HT-29 (cell line): ENCODE data around the gene LRRC61. TPM values are rescaled to one million over a fixed set of nuclear protein-coding genes. Genes with fewer than 3 reads are reported as not detected.
"Not testable (repeated sequence)": the region's sequence is repeated elsewhere in the genome, so short reads cannot be mapped to it uniquely, and the experiment has no call there.

Experiments
- DNase-seq: peaks from one replicate; pipeline ENCODE4 v3.0.0-alpha.2; 2015; ENCODE audit warnings: low spot score
- total RNA-seq: library from RNA; depleted of rRNA; stranded (reverse); fragments of >200 nt; shearing (Covaris generic); gene quantifications from 2 replicates; pipeline ENCODE4 v1.2.3, GENCODE V29; 2014; rRNA removed

Gene LRRC61
- total RNA-seq, 1 experiment from 2014 or later: 76.1 TPM

DNA sequence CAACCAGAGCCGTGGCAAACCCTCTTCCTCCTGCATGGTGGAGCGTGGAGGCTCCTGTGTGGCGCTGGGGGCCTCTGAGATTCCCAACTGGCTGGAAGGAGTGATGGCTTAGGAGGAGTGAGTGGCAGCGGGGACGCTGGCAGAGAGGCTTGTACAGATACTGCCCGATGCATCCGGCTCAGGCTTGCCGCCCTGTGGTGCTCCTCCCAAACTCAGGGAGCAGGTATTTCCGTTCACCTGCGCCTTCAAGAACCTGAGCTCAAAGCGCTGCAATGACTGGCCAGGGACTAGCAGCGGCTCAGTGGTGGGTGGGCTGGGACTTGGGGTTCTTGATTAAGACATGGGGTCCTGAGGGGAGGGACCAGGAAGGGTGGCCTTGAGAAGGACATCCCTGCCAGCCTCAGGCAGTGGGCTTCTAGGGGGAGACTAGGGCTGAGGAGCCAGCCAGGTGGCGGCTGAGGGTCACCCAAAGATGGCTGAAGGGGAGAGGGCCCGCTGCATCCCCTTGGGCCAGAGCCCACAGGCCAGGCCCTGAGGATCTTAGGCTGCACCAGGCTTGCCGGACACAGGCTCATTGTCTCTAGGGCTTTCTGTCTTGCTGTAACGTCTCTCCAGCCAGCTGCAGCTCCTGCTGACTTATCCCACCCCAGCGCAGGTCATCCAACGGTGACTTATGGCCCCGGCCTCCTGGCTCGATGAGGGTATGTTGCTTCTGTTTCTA lies 59.1 kb downstream of the LRRC61 start:
- DNase-seq: peak; percentile 68

DNA sequence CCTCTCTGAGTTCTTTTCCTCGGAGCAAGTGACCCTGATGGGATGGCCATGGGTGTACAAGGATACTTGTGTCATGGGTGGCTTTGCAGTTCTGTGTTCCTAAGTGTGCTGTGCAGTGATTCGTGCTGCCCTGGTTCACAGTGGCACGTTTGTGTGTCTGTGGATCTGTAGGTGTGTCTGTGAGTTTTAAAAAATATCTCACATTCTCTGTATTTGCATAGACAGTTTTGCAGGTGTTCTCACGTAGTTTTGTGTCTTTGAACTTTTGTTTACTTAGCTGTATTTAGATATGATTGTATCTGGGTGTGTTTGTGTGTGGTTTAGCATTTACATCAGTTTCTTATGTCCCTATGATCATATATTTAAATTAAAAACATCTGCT lies 59.7 kb downstream of the LRRC61 start:
- DNase-seq: no peak

DNA sequence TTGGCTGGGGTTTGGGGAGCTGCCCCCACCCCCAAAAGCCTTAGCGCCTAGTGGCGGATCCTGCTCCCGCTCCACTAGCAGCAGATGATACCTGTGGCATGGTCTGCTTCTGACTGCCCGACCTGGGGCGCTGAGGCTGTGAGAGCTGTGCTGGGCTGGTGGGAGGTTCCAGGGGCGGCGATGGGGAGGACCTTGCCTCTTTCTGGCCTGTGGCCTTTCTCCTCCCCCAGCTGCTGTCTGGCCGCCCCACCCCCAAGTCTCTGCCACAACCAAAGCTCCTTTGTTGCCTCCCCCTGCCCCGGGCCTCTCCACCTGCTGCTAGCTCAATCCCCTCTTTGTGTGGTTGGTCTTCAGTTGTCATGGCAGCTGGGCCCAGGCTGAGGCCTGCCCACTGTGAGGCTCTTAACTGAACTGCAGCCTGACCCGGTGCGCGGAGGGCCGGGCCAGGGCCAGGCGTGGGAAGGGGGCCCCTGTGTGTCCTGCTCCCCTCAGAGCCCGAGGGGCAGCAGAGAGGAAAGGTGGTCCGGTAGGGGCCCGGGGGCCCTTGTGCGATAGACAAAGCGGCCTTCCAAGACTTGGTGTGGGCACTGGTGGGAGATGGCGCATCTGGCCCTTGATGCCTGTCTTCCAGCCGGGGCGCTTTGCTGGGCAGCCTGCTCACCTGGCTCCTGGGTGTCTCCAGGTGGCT lies 60.7 kb downstream of the LRRC61 start:
- no peak for DNase-seq

DNA sequence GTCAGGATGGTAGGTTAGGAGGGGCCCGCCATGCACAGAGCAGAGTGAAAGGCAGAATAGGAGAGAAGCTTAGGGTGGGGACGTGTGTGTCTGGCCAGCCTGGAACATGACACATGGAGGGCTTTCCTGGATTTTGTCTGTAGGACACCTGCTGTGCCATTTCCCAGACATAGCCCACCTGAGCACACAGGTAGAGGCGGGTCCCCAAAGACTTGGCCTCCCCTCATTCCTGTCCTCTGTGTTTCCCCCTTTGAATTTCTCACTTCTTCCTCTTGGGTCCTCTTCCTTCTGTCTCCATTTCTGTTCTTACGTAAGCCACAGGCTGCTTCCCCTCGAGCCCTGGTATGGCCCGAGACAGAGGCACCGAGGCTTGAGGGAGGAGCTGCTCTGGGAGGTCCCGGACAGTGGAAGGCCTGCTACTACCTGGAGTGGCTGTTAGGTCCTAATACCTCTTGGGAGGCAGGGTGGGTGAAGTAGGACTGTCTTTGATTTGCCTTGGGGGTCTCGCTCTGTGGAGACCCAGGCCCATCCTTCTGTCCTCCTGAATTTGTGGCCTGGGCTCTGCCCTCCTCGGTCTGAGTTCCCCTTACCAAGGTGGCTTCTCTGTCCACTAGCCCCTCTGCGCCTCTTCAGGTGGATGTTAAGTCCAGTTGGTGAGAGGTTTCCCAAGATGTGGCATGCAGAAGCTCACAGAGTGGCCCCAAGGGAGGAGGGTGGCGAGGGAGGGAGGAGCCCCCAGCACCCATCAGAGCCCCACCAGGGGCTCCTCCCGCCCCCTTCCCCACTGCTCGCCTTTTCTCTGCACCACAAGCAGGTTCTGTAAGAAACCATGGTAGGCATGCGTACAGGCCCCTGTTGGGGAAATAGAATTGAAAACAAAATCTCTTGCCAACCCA lies 61.5 kb downstream of the LRRC61 start:
- DNase-seq: no peak

DNA sequence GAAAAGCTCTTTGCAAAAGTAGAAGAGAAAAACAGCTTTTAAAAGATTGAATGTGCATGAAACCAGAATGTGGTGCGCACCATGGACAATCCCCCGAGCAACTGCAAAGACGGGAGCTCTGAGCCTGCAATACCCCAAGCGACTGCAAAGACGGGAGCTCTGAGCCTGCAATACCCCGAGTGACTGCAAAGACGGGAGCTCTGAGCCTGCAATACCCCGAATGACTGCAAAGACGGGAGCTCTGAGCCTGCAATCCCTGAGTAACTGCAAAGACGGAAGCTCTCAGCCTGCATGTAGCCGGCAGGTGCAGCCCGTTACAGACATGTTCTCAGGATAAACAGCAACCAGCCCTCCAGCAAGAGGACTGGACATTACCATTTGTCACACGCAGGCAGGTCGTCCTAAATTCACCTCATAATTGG lies 62.2 kb downstream of the LRRC61 start:
- no peak for DNase-seq

DNA sequence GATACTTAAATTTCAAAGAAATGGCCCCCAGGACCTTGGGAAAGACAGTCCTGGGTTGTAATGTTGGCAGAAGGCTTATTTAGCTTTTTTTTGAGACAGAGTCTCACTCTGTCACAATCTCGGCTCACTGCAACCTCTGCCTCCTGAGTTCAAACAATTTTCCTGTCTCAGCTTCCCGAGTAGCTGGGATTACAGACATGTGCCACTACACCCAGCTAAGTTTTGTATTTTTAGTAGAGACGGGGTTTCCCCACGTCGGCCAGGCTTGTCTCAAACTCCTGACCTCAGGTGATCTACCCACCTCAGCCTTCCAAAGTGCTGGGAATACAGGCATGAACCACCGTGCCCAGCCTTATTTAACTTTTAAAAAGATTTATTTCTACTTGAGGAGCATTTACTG lies 62.7 kb downstream of the LRRC61 start:
- not testable (repeated sequence) for DNase-seq

Other genes starting within 250 kb of the LRRC61 start
- 37.7 and 45.9 TPM in 2 replicates for gene ACTR3C, start 190 bp downstream of the LRRC61 start, total RNA-seq
- gene RARRES2, start 18.3 kb downstream of the LRRC61 start, total RNA-seq: 10.5 and 12.6 TPM in 2 replicates
- 420 and 443 TPM in 2 replicates for gene REPIN1, start 45.5 kb downstream of the LRRC61 start, total RNA-seq
- gene ZNF775, start 56.0 kb downstream of the LRRC61 start, total RNA-seq: 9.9 and 10.7 TPM in 2 replicates
- gene GIMAP8, start 127.3 kb downstream of the LRRC61 start, total RNA-seq: not detected in 2 replicates
- gene GIMAP7, start 191.5 kb downstream of the LRRC61 start, total RNA-seq: not detected in 2 replicates
- gene GIMAP4, start 244.0 kb downstream of the LRRC61 start, total RNA-seq: not detected in 2 replicates